Stimulated activated CD4-positive, alpha-beta T cell treated with anti-CD3 and anti-CD28 coated beads, Interleukin-12 subunit alpha, Interleukin-12 subunit beta, amount 100 ng/mL, for 24 hours (primary cell): ENCODE data around the gene AKIRIN2.

Experiments
- DNase-seq, 2 experiments: peaks; one replicate each; pipeline ENCODE4 v3.0.0-alpha.2; 2020; ENCODE audit warnings: low read depth in 2 of 2

Gene AKIRIN2

DNA sequence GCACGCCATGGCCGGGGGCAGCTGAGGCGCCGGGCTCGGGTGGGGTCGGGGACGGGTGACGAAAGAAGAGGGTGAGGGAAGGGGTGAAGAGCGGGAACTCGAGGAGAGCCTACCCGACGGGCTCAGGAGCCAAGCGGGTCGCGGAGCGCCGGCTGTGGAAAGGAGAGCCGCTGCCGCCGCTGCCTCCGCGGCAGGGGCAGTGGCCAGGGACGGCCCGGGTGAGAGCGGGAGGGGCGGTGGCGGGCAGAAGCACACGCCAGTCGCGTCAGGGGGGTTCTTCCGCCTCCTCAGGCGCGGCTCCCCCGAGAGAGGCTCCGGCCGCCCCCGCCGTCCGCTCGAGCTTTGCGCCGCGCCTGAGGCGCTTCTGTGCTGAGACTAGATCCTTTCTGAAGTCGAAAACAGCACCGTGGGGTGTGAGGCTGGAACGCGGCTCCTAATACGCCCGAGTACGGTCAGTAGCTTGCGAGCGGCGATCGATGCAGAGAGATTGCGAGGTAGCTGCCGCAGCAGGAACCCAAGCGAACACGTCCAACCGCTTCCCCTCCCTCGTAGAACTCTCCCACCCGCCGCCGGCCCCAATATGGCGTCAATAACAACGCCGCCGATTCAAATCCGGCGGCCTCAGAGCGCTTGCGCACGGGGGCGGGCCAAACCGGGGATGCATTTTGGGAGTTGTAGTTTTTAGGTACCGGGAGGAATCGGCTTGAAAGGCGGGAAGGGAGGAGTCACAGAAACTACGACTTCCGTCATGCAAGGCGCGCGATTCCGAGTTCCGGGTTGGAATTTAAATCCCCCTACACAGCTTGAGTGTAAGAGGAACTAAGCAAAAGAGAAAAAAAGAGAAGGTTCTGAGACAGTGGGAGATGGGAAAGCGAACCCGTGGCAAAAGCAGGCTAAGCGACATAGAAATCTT is at the start of gene AKIRIN2:
AKIRIN2 (minus strand) TSS at position 558 of the 913 bp plus-strand sequence; CDS start at position 9, 549 bp downstream.
- peak; percentile 92 to 93 for DNase-seq

DNA sequence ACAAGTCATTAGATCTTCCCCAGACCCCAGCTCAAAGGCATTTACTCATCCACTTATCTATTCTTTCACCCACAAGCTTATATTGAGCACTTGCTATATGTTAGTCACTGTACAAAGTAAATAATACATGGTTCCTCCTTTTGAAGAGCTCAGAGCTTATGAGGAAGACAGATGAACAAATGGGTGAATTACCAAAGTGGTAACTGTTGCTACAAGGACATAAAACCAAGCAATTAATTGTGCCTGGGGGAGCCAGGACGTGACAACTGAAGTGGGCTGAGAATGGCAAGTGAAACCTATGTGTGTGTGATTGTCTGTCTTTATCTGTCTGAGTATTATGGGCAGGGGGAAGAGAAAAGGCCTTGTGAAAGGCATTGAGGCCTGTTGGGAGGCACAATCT is 45.6 kb upstream of the AKIRIN2 start:
- no peak for DNase-seq

DNA sequence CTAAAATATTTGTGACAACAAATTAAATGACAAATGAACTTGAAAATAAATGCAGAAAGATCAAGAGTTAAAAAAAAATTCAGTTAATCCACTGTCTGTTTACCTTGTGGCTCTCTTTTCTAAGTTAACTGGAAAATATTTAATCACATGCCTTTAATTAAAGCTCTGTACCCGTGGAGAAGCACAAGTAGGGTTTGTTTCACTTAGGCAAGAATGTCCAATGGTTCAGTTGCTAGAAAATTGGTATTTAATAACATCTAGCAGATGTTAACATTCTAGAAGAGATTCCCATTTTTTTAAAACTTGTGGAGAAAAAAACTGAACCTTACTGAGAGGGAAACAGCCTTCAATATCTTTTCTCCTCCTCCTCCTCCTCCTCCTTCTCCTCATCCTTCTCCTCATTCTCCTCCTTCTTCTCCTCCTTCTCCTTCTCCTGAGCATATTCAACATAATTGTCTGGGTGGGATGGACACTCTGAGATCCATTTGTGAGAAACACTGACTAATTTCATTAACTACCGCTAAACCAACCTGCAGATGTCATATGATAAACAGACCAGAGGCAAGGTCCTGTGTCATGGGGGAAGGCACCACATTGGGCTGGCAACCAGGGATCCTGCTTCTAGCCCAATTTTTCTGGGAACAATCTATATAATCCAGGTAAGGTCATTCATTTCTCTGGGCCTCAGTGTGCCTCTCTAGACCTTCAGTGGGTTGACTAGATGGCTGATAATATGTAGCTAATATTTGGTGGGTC is 44.1 kb upstream of the AKIRIN2 start:
- DNase-seq, result no peak

- no peak for DNase-seq
Measured at GRCh38 chr6:87743454-87743853, 41.4 kb upstream of the AKIRIN2 start.

GRCh38 chr6:87742106-87742505 is 40.1 kb upstream of the AKIRIN2 start:
- DNase-seq, result peak in 1 of 2 experiments; percentile 24

DNA sequence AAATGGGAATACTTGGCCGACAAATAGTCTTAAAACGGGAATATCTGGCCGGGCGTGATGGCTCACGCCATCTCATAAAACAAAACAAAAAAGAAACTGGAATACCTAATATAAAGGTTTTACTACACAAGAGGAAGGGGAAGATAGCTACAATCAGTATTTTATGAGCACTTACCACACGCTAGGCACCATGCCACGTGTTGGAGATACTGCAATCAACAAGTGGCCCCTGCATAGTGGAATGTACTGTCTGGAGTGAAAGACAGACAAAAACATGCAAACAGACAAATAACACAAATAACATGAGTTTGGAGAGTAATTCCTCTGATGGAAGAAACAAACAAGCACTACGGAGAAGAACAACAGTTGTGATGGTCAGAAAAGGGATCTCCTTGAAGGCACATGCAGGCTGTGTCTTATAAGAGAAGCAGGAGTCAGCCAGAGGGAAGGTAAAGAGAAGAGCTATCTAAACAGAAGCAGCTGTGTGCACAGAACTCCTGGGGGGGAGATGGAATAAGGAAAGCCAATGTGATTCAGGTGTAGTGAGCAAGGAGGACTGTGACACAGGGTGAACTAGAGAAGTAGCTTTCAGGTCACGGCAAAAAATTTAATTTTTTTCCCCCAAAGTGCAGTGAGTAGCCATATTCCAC is 39.1 kb upstream of the AKIRIN2 start:
- no peak for DNase-seq

- DNase-seq, result no peak
Measured at GRCh38 chr6:87738744-87739143, 36.7 kb upstream of the AKIRIN2 start.

DNA sequence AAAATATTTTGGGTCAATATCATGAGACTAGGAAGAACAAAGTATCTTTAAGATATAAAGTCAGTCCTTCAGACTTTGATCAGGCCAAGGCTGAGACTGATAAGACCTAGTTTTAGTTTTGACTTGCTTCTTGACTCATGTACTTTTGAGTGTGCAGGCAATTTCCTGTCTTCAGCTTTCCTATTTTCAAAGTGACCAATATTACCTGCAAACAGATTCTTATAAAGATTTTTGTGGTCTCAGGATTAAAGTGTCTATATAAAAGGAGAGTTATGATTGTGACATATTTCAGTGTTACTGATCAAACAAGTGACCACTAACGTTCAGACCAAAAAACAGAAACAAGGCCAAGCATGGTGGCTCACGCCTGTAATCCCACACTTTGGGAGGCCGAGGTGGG is 36.0 kb upstream of the AKIRIN2 start:
- DNase-seq, result no peak

- no peak for DNase-seq
Measured at GRCh38 chr6:87736809-87737540, 34.9 kb upstream of the AKIRIN2 start.

GRCh38 chr6:87731818-87732661 is 30.0 kb upstream of the AKIRIN2 start:
- no peak for DNase-seq

GRCh38 chr6:87731080-87731479 is 29.0 kb upstream of the AKIRIN2 start:
- DNase-seq, result no peak

GRCh38 chr6:87729965-87730719 is 28.1 kb upstream of the AKIRIN2 start:
- DNase-seq, result no peak

DNA sequence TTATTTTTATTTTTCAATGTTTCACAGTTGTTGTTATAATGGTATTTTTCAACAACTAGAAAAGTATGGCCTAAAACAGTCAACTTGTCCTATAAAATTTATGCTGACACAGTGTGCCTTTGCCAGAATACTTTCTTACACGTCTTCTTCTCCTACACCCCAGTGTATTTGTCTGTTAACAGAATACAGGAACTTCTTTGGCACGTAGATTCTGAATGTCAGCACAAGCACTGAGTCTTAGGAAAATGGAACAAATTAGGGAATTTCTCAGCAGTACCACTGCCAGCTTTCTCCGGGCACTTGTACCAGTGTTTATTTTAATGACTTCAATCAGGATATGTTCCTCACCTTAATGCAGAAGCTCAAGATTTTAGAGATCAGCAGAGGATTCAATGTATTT is 26.7 kb upstream of the AKIRIN2 start:
- no peak for DNase-seq

DNA sequence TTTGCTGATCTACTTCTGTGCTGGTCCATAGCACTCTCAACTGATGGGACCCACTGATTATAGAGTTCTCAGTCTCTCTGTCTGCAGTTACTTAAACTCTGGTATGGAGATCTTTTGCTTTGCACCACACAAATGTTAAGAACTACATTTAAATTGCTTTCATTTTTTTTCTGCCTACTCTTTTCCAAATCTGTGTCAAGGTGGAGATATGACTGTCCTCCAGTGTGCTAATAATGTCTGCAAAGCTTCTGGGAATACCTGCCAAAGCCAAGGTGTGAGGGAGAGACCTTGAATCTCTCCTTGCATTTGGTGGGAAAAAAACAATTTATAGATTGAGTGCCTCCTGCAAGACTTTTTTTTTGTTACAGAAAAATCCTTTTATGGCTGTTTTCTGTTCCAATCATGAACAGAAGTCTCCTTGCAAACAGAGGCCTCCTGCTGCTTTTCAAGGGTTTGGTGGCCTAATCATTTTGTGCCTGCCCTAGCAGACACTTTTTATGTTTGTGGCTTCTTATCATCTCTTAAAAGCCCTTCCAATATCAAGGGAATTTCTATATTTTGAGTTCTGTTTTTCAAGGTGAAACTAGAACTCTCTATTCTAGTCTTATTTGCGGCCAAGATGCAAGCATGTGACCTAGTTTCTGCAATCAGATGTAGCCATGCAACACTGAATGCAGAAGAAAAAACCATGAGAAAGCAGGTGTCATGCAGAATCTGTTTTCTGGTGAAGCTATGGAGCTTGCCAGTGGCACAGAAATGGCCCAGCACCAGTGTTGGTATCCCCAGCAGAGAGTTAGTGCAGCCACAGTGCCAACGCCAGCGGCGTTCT is 23.2 kb upstream of the AKIRIN2 start:
- no peak for DNase-seq

- no peak for DNase-seq
Measured at GRCh38 chr6:87723170-87724078, 21.4 kb upstream of the AKIRIN2 start.

- DNase-seq, result no peak
Measured at GRCh38 chr6:87722540-87723169, 20.6 kb upstream of the AKIRIN2 start.

DNA sequence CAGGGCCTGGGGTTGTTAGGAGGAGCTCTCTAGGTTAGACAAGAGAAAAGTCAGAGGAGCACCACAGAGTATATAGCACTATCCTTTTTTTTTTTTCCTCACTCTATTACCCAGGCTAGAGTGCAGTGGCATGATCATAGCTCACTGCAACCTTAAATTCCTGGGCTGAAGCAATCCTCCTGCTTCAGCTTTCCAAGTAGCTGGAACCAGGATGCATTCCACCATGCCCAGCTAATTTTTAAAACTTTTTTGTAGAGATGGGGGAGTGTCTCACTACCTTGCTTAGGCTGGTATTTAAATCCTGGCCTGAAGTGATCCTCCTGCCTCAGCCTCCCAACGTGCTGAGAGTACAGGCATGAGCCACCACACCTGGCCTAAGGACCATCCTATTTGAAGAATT is 19.3 kb upstream of the AKIRIN2 start:
- no peak for DNase-seq
